Glutamatergic neuron (in vitro differentiated cells): Measurements from ENCODE around the gene GNB3. TPM values are rescaled to one million over a fixed set of nuclear protein-coding genes. Genes with fewer than 3 reads are reported as not detected.
"Not testable (repeated sequence)": the region's sequence is repeated elsewhere in the genome, so short reads cannot be mapped to it uniquely, and the experiment has no call there.

Experiments used
- DNase-seq: peaks from one replicate; pipeline ENCODE4 v3.0.0; 2022
- H3K27ac Mint-ChIP-seq: one replicate; pipeline ENCODE4 v1.8.0; 2020; ENCODE audit warnings: mild to moderate bottlenecking, mixed read lengths, inconsistent platforms; ENCODE audit not compliant: unreplicated experiment
- H3K27me3 Mint-ChIP-seq: one replicate; pipeline ENCODE4 v1.8.0; 2020; ENCODE audit warnings: mild to moderate bottlenecking, moderate library complexity, mixed read lengths, inconsistent platforms; ENCODE audit not compliant: unreplicated experiment
- H3K36me3 Mint-ChIP-seq: one replicate; pipeline ENCODE4 v1.8.0; 2020; ENCODE audit warnings: mild to moderate bottlenecking, mixed read lengths, inconsistent platforms; ENCODE audit not compliant: unreplicated experiment
- H3K4me1 Mint-ChIP-seq: one replicate; pipeline ENCODE4 v1.8.0; 2020; ENCODE audit warnings: mild to moderate bottlenecking, low read depth, mixed read lengths, inconsistent platforms; ENCODE audit not compliant: unreplicated experiment
- H3K4me3 Mint-ChIP-seq: one replicate; pipeline ENCODE4 v1.8.0; 2020; ENCODE audit warnings: mild to moderate bottlenecking, mixed read lengths, inconsistent platforms; ENCODE audit not compliant: unreplicated experiment
- H3K9me3 Mint-ChIP-seq: one replicate; pipeline ENCODE4 v1.8.0; 2020; ENCODE audit warnings: mild to moderate bottlenecking, moderate library complexity, mixed read lengths, inconsistent platforms; ENCODE audit not compliant: unreplicated experiment
- CTCF ChIP-seq: fragments of 200-600 bp; sonication (generic); IDR thresholded peaks from one replicate; pipeline ENCODE4 v1.5.0; 2021; ENCODE audit not compliant: partially characterized antibody, unreplicated experiment
- total RNA-seq: library from RNA; stranded (reverse); fragmentation: NEBNext Ultra II Directional; extraction: Animal tissue kit (Norgen Biotek cat#: 25700); gene quantifications from one replicate; pipeline ENCODE4 v1.2.1, GENCODE V29; 2021; ENCODE audit not compliant: unreplicated experiment

Gene GNB3
- total RNA-seq, 1 donor from 2014 or later, result 45.7 TPM

- DNase-seq, result peak; percentile 100
- Mint-ChIP-seq H3K4me1 (no peaks in the 10 kb centered on the region), H3K9me3 (peaks cover 4% of the 10 kb centered on the region), H3K27me3 (peaks cover 9% of the 10 kb centered on the region), H3K4me3 (peak overlapping the region; percentile 86), H3K27ac (peak overlapping the region; percentile 95), H3K36me3 (no peaks in the 10 kb centered on the region)
- TF ChIP-seq CTCF, result peak; percentile 78
Observed at GRCh38 chr12:6890789-6891645, 50.3 kb downstream of the GNB3 start.

- no peak for DNase-seq
- peak overlapping the region; percentile 83 for H3K27ac Mint-ChIP-seq
- no peak for TF ChIP-seq CTCF
- H3K27me3 Mint-ChIP-seq, result peaks cover 9% of the 10 kb centered on the region
- H3K36me3 Mint-ChIP-seq, result no peaks in the 10 kb centered on the region
- H3K4me3 Mint-ChIP-seq, result peak overlapping the region; percentile 72
- no peaks in the 10 kb centered on the region for H3K4me1 Mint-ChIP-seq
- H3K9me3 Mint-ChIP-seq, result peaks cover 4% of the 10 kb centered on the region
Observed at GRCh38 chr12:6891646-6892001, 50.9 kb downstream of the GNB3 start.

- H3K36me3 Mint-ChIP-seq, H3K4me1 Mint-ChIP-seq, H3K27ac Mint-ChIP-seq, DNase-seq, H3K9me3 Mint-ChIP-seq, H3K27me3 Mint-ChIP-seq, H3K4me3 Mint-ChIP-seq: not testable (repeated sequence)
Observed at GRCh38 chr12:6892683-6893082, 52.0 kb downstream of the GNB3 start.

- no peak for TF ChIP-seq CTCF
- Mint-ChIP-seq H3K4me3 (no peak overlapping the region), H3K27ac (no peak overlapping the region), H3K27me3 (peaks cover 9% of the 10 kb centered on the region), H3K9me3 (peaks cover 6% of the 10 kb centered on the region), H3K4me1 (no peaks in the 10 kb centered on the region), H3K36me3 (no peaks in the 10 kb centered on the region)
- no peak for DNase-seq
Observed at GRCh38 chr12:6894321-6894720, 53.6 kb downstream of the GNB3 start.

Other genes with a start within 250 kb of the GNB3 start
- gene CHD4, start 233.5 kb upstream of the GNB3 start, total RNA-seq, result 957 TPM
- gene LPAR5, start 205.0 kb upstream of the GNB3 start, total RNA-seq, result not detected
- 2.5 TPM for gene ACRBP, start 193.5 kb upstream of the GNB3 start, total RNA-seq
- 76.9 TPM for gene ING4, start 177.8 kb upstream of the GNB3 start, total RNA-seq
- gene ZNF384, start 151.6 kb upstream of the GNB3 start, total RNA-seq, result 83.2 TPM
- 48.8 TPM for gene PIANP, start 140.1 kb upstream of the GNB3 start, total RNA-seq
- gene COPS7A, start 116.9 kb upstream of the GNB3 start, total RNA-seq, result 25.9 TPM
- gene MLF2, start 87.8 kb upstream of the GNB3 start, total RNA-seq, result 228 TPM
- gene PTMS, start 74.6 kb upstream of the GNB3 start, total RNA-seq, result 966 TPM
- 7.3 TPM for gene LAG3, start 68.4 kb upstream of the GNB3 start, total RNA-seq
- 0.17 TPM for gene CD4, start 51.4 kb upstream of the GNB3 start, total RNA-seq
- 145 TPM for gene GPR162, start 19.1 kb upstream of the GNB3 start, total RNA-seq
- gene P3H3, start 12.5 kb upstream of the GNB3 start, total RNA-seq, result 58.4 TPM
- 5.2 TPM for gene CDCA3, start 10.4 kb downstream of the GNB3 start, total RNA-seq
- gene USP5, start 11.2 kb downstream of the GNB3 start, total RNA-seq, result 141 TPM
- gene TPI1, start 26.6 kb downstream of the GNB3 start, total RNA-seq, result 663 TPM
- gene SPSB2, start 32.4 kb downstream of the GNB3 start, total RNA-seq, result 4.3 TPM
- gene LRRC23, start 63.9 kb downstream of the GNB3 start, total RNA-seq, result 2.6 TPM
- gene ENO2, start 73.7 kb downstream of the GNB3 start, total RNA-seq, result 182 TPM
- gene ATN1, start 87.0 kb downstream of the GNB3 start, total RNA-seq, result 94.6 TPM
- not detected for gene RNU7-1, start 102.9 kb downstream of the GNB3 start, total RNA-seq
- gene C12orf57, start 103.1 kb downstream of the GNB3 start, total RNA-seq, result 184 TPM
- gene PTPN6, start 110.4 kb downstream of the GNB3 start, total RNA-seq, result 3.8 TPM
- 200 TPM for gene PHB2, start 129.7 kb downstream of the GNB3 start, total RNA-seq
- 24.2 TPM for gene EMG1, start 130.0 kb downstream of the GNB3 start, total RNA-seq
- 53.3 TPM for gene LPCAT3, start 177.6 kb downstream of the GNB3 start, total RNA-seq
- 3.5 TPM for gene C1S, start 219.8 kb downstream of the GNB3 start, total RNA-seq